Mucosa of stomach (tissue), 1 donor: ENCODE data around the gene EXOC4.

Experiments
- H3K27me3 ChIP-seq: one replicate; pipeline ENCODE4 v1.7.0; 2013; ENCODE audit warnings: mild to moderate bottlenecking, low read length; ENCODE audit not compliant: control insufficient read depth, insufficient read depth
- H3K36me3 ChIP-seq: one replicate; pipeline ENCODE4 v1.7.0; 2013; ENCODE audit warnings: low read length; ENCODE audit not compliant: control insufficient read depth, insufficient read depth
- H3K4me1 ChIP-seq: one replicate; pipeline ENCODE4 v1.7.0; 2013; ENCODE audit warnings: mild to moderate bottlenecking, low read length; ENCODE audit not compliant: control insufficient read depth, insufficient read depth
- H3K4me3 ChIP-seq: one replicate; pipeline ENCODE4 v1.7.0; 2013; ENCODE audit warnings: low read length
- H3K9ac ChIP-seq: one replicate; pipeline ENCODE4 v1.7.0; 2013; ENCODE audit warnings: mild to moderate bottlenecking, low read length, moderate library complexity
- H3K9me3 ChIP-seq: one replicate; pipeline ENCODE4 v1.7.0; 2013; ENCODE audit warnings: mild to moderate bottlenecking, low read length, moderate library complexity; ENCODE audit not compliant: control insufficient read depth
- donor health status: Pancreatic carcinoma.

EXOC4 gene

DNA sequence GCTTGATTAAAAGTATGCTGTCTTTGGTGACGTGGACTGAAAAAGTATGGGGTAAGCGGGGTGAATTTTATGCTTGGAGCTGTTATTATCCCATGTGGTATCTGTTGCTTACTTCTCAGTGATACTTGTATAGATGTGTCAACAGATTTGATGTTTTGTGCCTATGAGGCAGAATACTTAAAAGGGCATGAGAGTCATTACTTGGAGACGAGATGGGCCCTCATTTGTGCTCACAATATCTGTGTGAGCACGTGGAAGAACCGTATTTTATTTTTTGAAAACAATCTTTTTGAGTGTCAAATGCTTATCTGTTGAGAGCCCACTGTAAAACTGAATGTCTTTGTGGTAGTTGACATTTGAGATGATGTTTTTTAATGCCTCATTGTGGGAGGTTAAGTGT lies 281.9 kb downstream of the EXOC4 start:
- no peaks in the 10 kb centered on the region for H3K36me3 ChIP-seq
- no peak overlapping the region for H3K4me3 ChIP-seq
- H3K27me3 ChIP-seq, result no peaks in the 10 kb centered on the region
- no peak overlapping the region for H3K9ac ChIP-seq
- H3K9me3 ChIP-seq, result no peaks in the 10 kb centered on the region
- no peaks in the 10 kb centered on the region for H3K4me1 ChIP-seq

GRCh38 chr7:133535308-133535707 lies 282.4 kb downstream of the EXOC4 start:
- Histone ChIP-seq H3K27me3 (no peaks in the 10 kb centered on the region), H3K9me3 (no peaks in the 10 kb centered on the region), H3K36me3 (no peaks in the 10 kb centered on the region), H3K4me3 (no peak overlapping the region), H3K4me1 (no peaks in the 10 kb centered on the region), H3K9ac (no peak overlapping the region)

GRCh38 chr7:133536450-133536849 lies 283.6 kb downstream of the EXOC4 start:
- Histone ChIP-seq H3K9ac (no peak overlapping the region), H3K9me3 (no peaks in the 10 kb centered on the region), H3K36me3 (no peaks in the 10 kb centered on the region), H3K4me1 (no peaks in the 10 kb centered on the region), H3K27me3 (no peaks in the 10 kb centered on the region), H3K4me3 (no peak overlapping the region)

GRCh38 chr7:133539016-133539415 lies 286.1 kb downstream of the EXOC4 start:
- no peaks in the 10 kb centered on the region for H3K27me3 ChIP-seq
- H3K9ac ChIP-seq, result no peak overlapping the region
- H3K4me1 ChIP-seq, result no peaks in the 10 kb centered on the region
- no peaks in the 10 kb centered on the region for H3K36me3 ChIP-seq
- no peak overlapping the region for H3K4me3 ChIP-seq
- H3K9me3 ChIP-seq, result no peaks in the 10 kb centered on the region

DNA sequence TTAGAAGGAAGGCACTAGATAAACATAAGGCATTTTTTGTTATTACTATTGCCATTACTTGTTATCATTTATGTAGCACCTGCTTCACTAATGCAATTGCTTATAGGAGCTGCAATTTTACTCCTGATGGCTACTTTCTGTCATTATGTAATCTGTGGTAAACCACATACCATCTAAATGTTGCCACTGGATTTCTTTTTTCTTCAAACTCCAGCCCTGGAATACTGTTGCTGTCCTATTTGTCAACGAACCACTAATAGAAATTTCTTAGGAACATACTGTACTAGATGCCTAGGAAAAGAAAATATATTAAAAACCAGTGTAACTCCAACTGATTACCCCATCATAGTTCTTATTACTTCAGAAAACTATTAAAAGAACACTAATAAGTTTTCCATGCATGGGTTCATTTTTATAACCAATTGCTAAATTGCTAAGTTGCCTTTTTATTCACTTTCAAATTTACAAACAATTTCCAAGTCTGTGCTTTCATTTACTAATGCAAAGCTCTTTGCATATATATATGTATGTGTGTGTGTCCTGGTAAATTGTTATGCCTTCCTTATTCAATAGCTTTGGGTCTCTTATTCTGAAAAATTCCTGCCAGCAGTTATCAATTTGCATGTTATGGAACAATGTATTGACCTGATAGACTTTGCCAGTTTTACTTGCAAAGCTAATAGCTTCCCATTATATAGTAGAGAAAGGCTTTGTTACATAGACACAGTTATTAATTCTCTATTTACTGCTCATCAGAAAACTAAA lies 287.4 kb downstream of the EXOC4 start:
- H3K4me3 ChIP-seq, result no peak overlapping the region
- H3K27me3 ChIP-seq, result no peaks in the 10 kb centered on the region
- H3K36me3 ChIP-seq, result no peaks in the 10 kb centered on the region
- H3K9me3 ChIP-seq, result no peaks in the 10 kb centered on the region
- H3K4me1 ChIP-seq, result no peaks in the 10 kb centered on the region
- H3K9ac ChIP-seq, result no peak overlapping the region

DNA sequence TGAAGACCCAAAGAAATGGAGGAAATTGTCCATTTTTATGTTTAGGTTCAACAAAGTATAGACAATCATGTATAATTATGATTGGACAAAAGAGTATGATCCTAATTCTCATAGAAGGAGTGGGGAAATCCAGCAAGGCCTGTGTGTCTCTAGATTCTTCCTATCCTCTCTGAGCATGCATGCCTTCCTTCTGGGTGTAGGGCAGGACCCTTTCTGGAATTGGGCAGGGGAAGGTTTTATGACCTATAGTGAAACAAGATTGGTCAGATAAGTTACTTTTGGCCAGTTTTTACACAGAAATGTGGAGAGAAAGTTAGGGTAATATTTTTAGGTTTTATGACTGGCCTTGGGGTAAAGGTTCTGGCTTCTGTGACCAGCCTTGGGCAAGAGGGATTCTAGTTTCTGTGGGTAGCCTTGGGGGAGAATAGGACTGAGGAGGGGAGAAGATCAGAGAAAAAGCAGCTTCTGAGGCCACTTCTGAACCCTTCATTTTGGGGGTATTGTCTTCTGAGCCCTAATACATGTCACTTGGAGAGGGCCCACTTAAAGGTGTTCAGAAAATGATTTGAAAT lies 289.4 kb downstream of the EXOC4 start:
- no peaks in the 10 kb centered on the region for H3K9me3 ChIP-seq
- no peak overlapping the region for H3K9ac ChIP-seq
- no peaks in the 10 kb centered on the region for H3K27me3 ChIP-seq
- no peak overlapping the region for H3K4me3 ChIP-seq
- no peaks in the 10 kb centered on the region for H3K36me3 ChIP-seq
- H3K4me1 ChIP-seq, result no peaks in the 10 kb centered on the region

DNA sequence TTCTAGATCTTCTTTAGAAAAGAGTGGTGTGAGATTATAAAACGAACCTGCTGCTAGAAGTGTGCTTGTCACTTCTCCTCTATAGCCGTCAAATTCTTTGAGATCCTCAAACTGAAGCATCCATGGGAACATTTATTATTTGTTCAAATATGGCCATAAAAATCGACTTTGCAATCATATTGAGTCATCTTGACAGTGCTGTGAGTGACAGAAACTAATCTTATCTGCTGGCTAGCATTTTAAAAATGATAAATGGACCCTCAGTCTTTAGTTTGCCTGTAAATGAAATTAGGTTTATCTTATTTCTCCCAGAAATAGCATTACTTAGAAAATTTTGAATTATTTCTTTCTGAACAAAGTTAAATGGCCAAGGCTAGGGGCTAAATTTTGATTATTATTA lies 290.8 kb downstream of the EXOC4 start:
- H3K36me3 ChIP-seq, result no peaks in the 10 kb centered on the region
- H3K4me1 ChIP-seq, result no peaks in the 10 kb centered on the region
- no peak overlapping the region for H3K9ac ChIP-seq
- no peaks in the 10 kb centered on the region for H3K27me3 ChIP-seq
- no peaks in the 10 kb centered on the region for H3K9me3 ChIP-seq
- H3K4me3 ChIP-seq, result no peak overlapping the region

DNA sequence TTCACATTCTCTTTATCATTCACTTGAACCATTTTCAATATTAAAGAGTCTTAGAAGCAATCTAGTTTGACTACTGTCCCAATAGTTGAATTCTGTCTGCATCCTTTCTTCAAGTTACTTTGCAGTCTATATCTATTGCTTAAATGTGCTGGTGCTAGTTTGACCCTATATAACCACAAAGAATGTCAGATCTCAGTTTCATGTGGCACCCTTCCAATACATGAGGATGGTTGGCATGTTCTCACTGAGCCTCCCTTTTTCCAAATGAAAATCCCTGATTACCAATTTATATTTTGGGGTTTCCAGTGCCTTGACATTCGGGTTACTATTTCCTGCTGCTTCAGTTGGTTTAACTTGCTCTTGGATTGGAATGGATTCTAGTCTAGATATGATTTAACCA lies 292.7 kb downstream of the EXOC4 start:
- Histone ChIP-seq H3K9me3 (no peaks in the 10 kb centered on the region), H3K4me3 (no peak overlapping the region), H3K36me3 (no peaks in the 10 kb centered on the region), H3K27me3 (no peaks in the 10 kb centered on the region), H3K4me1 (no peaks in the 10 kb centered on the region), H3K9ac (no peak overlapping the region)

GRCh38 chr7:133547981-133548380 lies 295.1 kb downstream of the EXOC4 start:
- H3K9me3 ChIP-seq, result no peaks in the 10 kb centered on the region
- H3K4me1 ChIP-seq, result no peaks in the 10 kb centered on the region
- H3K36me3 ChIP-seq, result no peaks in the 10 kb centered on the region
- no peak overlapping the region for H3K9ac ChIP-seq
- no peaks in the 10 kb centered on the region for H3K27me3 ChIP-seq
- no peak overlapping the region for H3K4me3 ChIP-seq

DNA sequence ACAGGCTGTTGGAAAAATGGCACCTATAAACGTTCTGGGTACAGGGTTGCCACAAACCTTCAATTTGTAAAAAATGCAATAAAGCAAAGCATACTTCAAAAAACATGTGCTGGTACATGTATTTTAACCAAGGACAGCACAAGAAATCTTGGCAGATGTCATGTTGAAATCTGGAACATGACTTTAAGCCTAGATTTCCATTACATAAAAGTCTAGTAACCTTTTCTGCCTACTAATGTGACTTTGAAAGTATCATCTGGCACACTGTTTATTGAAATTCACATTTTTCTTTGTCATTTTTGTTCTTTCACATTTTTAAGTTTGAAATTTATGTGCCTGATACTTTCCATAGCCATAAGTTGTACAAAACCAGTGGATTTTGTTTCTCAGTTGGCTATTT lies 296.8 kb downstream of the EXOC4 start:
- Histone ChIP-seq H3K4me3 (no peak overlapping the region), H3K9ac (no peak overlapping the region), H3K27me3 (no peaks in the 10 kb centered on the region), H3K9me3 (no peaks in the 10 kb centered on the region), H3K4me1 (no peaks in the 10 kb centered on the region), H3K36me3 (no peaks in the 10 kb centered on the region)

DNA sequence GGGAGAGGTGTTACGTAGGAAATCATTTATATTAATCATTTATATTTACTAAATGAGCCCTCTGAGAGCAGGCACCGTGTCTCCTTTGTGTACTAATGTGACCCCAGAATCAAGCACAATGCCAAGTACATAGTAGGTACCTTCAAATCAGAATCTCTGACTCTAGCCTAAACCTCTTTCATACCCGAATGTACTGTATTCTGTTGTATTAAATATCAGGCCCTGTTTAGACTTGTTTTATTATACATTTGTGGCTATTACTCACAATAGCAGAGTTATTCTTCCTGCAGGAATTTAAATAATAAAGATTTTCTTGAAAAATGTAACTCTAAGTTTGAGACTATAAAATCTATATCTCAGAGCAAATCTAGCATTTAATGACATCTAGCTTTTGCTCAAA lies 297.3 kb downstream of the EXOC4 start:
- no peak overlapping the region for H3K9ac ChIP-seq
- H3K36me3 ChIP-seq, result no peaks in the 10 kb centered on the region
- H3K27me3 ChIP-seq, result no peaks in the 10 kb centered on the region

GRCh38 chr7:133550811-133551210 lies 297.9 kb downstream of the EXOC4 start:
- no peaks in the 10 kb centered on the region for H3K4me1 ChIP-seq
- H3K27me3 ChIP-seq, result no peaks in the 10 kb centered on the region
- no peak overlapping the region for H3K9ac ChIP-seq
- H3K9me3 ChIP-seq, result no peaks in the 10 kb centered on the region
- no peaks in the 10 kb centered on the region for H3K36me3 ChIP-seq
- H3K4me3 ChIP-seq, result no peak overlapping the region

More for the DNA sequence above, 297.3 kb downstream of the EXOC4 start:
- Histone ChIP-seq H3K9me3 (no peaks in the 10 kb centered on the region), H3K4me3 (no peak overlapping the region), H3K4me1 (no peaks in the 10 kb centered on the region)
